ENCODE measurements around the gene STIM2.
A peak's percentile ranks its signal among the peaks of the same experiment; 100 is the strongest.

The STIM2 gene

GRCh38 chr4:27010334-27010940 is 149.8 kb downstream of the STIM2 start:
- Histone ChIP-seq H3K27me3 (ENCODE audit: insufficient read depth, low read length) (no peaks in the 10 kb centered on the region), H4K8ac (ENCODE audit: low read depth, low read length) (no peak overlapping the region), H3K27ac (ENCODE audit: low read depth, low read length) (no peak overlapping the region), H2BK12ac (ENCODE audit: low read length) (no peak overlapping the region), H3K18ac (ENCODE audit: low read length) (no peak overlapping the region), H3K4ac (ENCODE audit: low read depth, low read length) (no peak overlapping the region), H4K12ac (ENCODE audit: low read depth, low read length) (no peak overlapping the region), H4K91ac (ENCODE audit: low read depth, low read length) (no peak overlapping the region), H3K79me2 (ENCODE audit: control insufficient read depth, insufficient read depth, low read length, poor library complexity) (no peaks in the 10 kb centered on the region), H3K14ac (ENCODE audit: low read length) (no peak overlapping the region), H3K4me2 (ENCODE audit: low read length) (no peak overlapping the region), H3K23ac (ENCODE audit: low read length) (no peak overlapping the region), H2BK120ac (ENCODE audit: insufficient read depth, low read length, poor library complexity) (no peak overlapping the region), H3K79me1 (ENCODE audit: low read length) (no peaks in the 10 kb centered on the region), H2AFZ (ENCODE audit: insufficient read depth, low read length, poor library complexity) (no peak overlapping the region), H3K36me3 (ENCODE audit: control insufficient read depth in 1 of 2, insufficient read depth in 2 of 2, low read length in 2 of 2) (peaks cover 0 to 2% of the 10 kb centered on the region in 2 experiments), H3K4me3 (ENCODE audit: low read depth, low read length) (no peak overlapping the region), H2AK5ac (ENCODE audit: low read length) (no peak overlapping the region), H3K9me3 (ENCODE audit: insufficient read depth, low read depth, low read length) (no peaks in the 10 kb centered on the region), H3K4me1 (ENCODE audit: control insufficient read depth in 1 of 2, insufficient read depth in 2 of 2, low read length in 2 of 2) (no peaks in the 10 kb centered on the region), H3K9ac (ENCODE audit: low read length) (no peak overlapping the region), H2BK5ac (ENCODE audit: low read depth, low read length, poor library complexity) (no peak overlapping the region)
- DNase-seq = peak; percentile 51 to 82
- no CpG with 5 or more reads among the region's 6 CpGs for WGBS (ENCODE audit: extremely low coverage, insufficient coverage, insufficient read length)

- Histone ChIP-seq H3K79me1 (ENCODE audit: low read length) (no peaks in the 10 kb centered on the region), H2BK5ac (ENCODE audit: low read depth, low read length, poor library complexity) (no peak overlapping the region), H4K12ac (ENCODE audit: low read depth, low read length) (no peak overlapping the region), H3K4me2 (ENCODE audit: low read length) (no peak overlapping the region), H3K9ac (ENCODE audit: low read length) (no peak overlapping the region), H3K23ac (ENCODE audit: low read length) (no peak overlapping the region), H3K36me3 (ENCODE audit: control insufficient read depth in 1 of 2, insufficient read depth in 2 of 2, low read length in 2 of 2) (peaks cover 0 to 2% of the 10 kb centered on the region in 2 experiments), H3K4ac (ENCODE audit: low read depth, low read length) (no peak overlapping the region), H2BK120ac (ENCODE audit: insufficient read depth, low read length, poor library complexity) (no peak overlapping the region), H3K9me3 (ENCODE audit: insufficient read depth, low read depth, low read length) (no peaks in the 10 kb centered on the region), H4K91ac (ENCODE audit: low read depth, low read length) (no peak overlapping the region), H3K27ac (ENCODE audit: low read depth, low read length) (no peak overlapping the region), H4K8ac (ENCODE audit: low read depth, low read length) (no peak overlapping the region), H3K18ac (ENCODE audit: low read length) (no peak overlapping the region), H3K27me3 (ENCODE audit: insufficient read depth, low read length) (no peaks in the 10 kb centered on the region), H3K79me2 (ENCODE audit: control insufficient read depth, insufficient read depth, low read length, poor library complexity) (no peaks in the 10 kb centered on the region), H2BK12ac (ENCODE audit: low read length) (no peak overlapping the region), H3K4me3 (ENCODE audit: low read depth, low read length) (no peak overlapping the region), H3K4me1 (ENCODE audit: control insufficient read depth in 1 of 2, insufficient read depth in 2 of 2, low read length in 2 of 2) (no peaks in the 10 kb centered on the region), H2AK5ac (ENCODE audit: low read length) (no peak overlapping the region), H3K14ac (ENCODE audit: low read length) (no peak overlapping the region), H2AFZ (ENCODE audit: insufficient read depth, low read length, poor library complexity) (no peak overlapping the region)
- WGBS (ENCODE audit: extremely low coverage, insufficient coverage, insufficient read length) = no CpG with 5 or more reads among the region's 3 CpGs
- peak; percentile 54 to 92 for DNase-seq
Measured at GRCh38 chr4:27011401-27011800, 150.8 kb downstream of the STIM2 start.

GRCh38 chr4:27013012-27013411 is 152.4 kb downstream of the STIM2 start:
- Histone ChIP-seq H3K4me2 (ENCODE audit: low read length) (no peak overlapping the region), H3K27ac (ENCODE audit: low read depth, low read length) (no peak overlapping the region), H3K4ac (ENCODE audit: low read depth, low read length) (no peak overlapping the region), H3K23ac (ENCODE audit: low read length) (no peak overlapping the region), H2BK120ac (ENCODE audit: insufficient read depth, low read length, poor library complexity) (no peak overlapping the region), H3K4me1 (ENCODE audit: control insufficient read depth in 1 of 2, insufficient read depth in 2 of 2, low read length in 2 of 2) (no peaks in the 10 kb centered on the region), H2AK5ac (ENCODE audit: low read length) (no peak overlapping the region), H2BK5ac (ENCODE audit: low read depth, low read length, poor library complexity) (no peak overlapping the region), H3K36me3 (ENCODE audit: control insufficient read depth in 1 of 2, insufficient read depth in 2 of 2, low read length in 2 of 2) (peaks cover 2 to 3% of the 10 kb centered on the region in 2 experiments), H4K91ac (ENCODE audit: low read depth, low read length) (no peak overlapping the region), H3K27me3 (ENCODE audit: insufficient read depth, low read length) (no peaks in the 10 kb centered on the region), H4K12ac (ENCODE audit: low read depth, low read length) (no peak overlapping the region), H3K9me3 (ENCODE audit: insufficient read depth, low read depth, low read length) (no peaks in the 10 kb centered on the region), H3K79me2 (ENCODE audit: control insufficient read depth, insufficient read depth, low read length, poor library complexity) (no peaks in the 10 kb centered on the region), H3K18ac (ENCODE audit: low read length) (no peak overlapping the region), H3K4me3 (ENCODE audit: low read depth, low read length) (no peak overlapping the region), H2AFZ (ENCODE audit: insufficient read depth, low read length, poor library complexity) (no peak overlapping the region), H3K79me1 (ENCODE audit: low read length) (no peaks in the 10 kb centered on the region), H3K9ac (ENCODE audit: low read length) (no peak overlapping the region), H3K14ac (ENCODE audit: low read length) (no peak overlapping the region), H2BK12ac (ENCODE audit: low read length) (no peak overlapping the region), H4K8ac (ENCODE audit: low read depth, low read length) (no peak overlapping the region)
- WGBS (ENCODE audit: extremely low coverage, insufficient coverage, insufficient read length) = no CpG with 5 or more reads among the region's 4 CpGs
- DNase-seq = no peak

GRCh38 chr4:27016551-27016950 is 155.9 kb downstream of the STIM2 start:
- no peak for DNase-seq
- no peaks in the 10 kb centered on the region for H3K79me1 ChIP-seq (ENCODE audit: low read length)
- H2BK5ac ChIP-seq (ENCODE audit: low read depth, low read length, poor library complexity) = no peak overlapping the region

More at GRCh38 chr4:27016551-27016950, 155.9 kb downstream of the STIM2 start:
- WGBS (ENCODE audit: extremely low coverage, insufficient coverage, insufficient read length) = no CpG with 5 or more reads among the region's 3 CpGs
- no peak overlapping the region for H3K27ac ChIP-seq (ENCODE audit: low read depth, low read length)
- H3K4me3 ChIP-seq (ENCODE audit: low read depth, low read length) = no peak overlapping the region
- no peak overlapping the region for H4K91ac ChIP-seq (ENCODE audit: low read depth, low read length)
- H3K36me3 ChIP-seq (ENCODE audit: control insufficient read depth in 1 of 2, insufficient read depth in 2 of 2, low read length in 2 of 2) = peaks cover 2 to 3% of the 10 kb centered on the region in 2 experiments
- no peaks in the 10 kb centered on the region for H3K79me2 ChIP-seq (ENCODE audit: control insufficient read depth, insufficient read depth, low read length, poor library complexity)
- no peak overlapping the region for H2BK120ac ChIP-seq (ENCODE audit: insufficient read depth, low read length, poor library complexity)
- H3K9me3 ChIP-seq (ENCODE audit: insufficient read depth, low read depth, low read length) = no peaks in the 10 kb centered on the region
- H2BK12ac ChIP-seq (ENCODE audit: low read length) = no peak overlapping the region
- H2AK5ac ChIP-seq (ENCODE audit: low read length) = no peak overlapping the region
- no peak overlapping the region for H3K4me2 ChIP-seq (ENCODE audit: low read length)
- H3K4me1 ChIP-seq (ENCODE audit: control insufficient read depth in 1 of 2, insufficient read depth in 2 of 2, low read length in 2 of 2) = no peaks in the 10 kb centered on the region
- no peaks in the 10 kb centered on the region for H3K27me3 ChIP-seq (ENCODE audit: insufficient read depth, low read length)
- H3K14ac ChIP-seq (ENCODE audit: low read length) = no peak overlapping the region
- no peak overlapping the region for H2AFZ ChIP-seq (ENCODE audit: insufficient read depth, low read length, poor library complexity)
- H4K12ac ChIP-seq (ENCODE audit: low read depth, low read length) = no peak overlapping the region
- no peak overlapping the region for H3K9ac ChIP-seq (ENCODE audit: low read length)
- no peak overlapping the region for H3K18ac ChIP-seq (ENCODE audit: low read length)
- peak overlapping the region; percentile 15 for H3K23ac ChIP-seq (ENCODE audit: low read length)
- H4K8ac ChIP-seq (ENCODE audit: low read depth, low read length) = no peak overlapping the region
- H3K4ac ChIP-seq (ENCODE audit: low read depth, low read length) = no peak overlapping the region
